ENCODE data around the gene IGLON5. TPM values are rescaled to one million over a fixed set of nuclear protein-coding genes. Genes with fewer than 3 reads are reported as not detected.

Gene IGLON5
- polyA plus RNA-seq, 1 experiment: not detected

- Histone ChIP-seq H3K27me3 (ENCODE audit: control insufficient read depth, insufficient read depth, low read length) (peaks cover 10% of the 10 kb centered on the region), H3K9me3 (ENCODE audit: control insufficient read depth, insufficient read depth, low read length) (peaks cover 3% of the 10 kb centered on the region; the same call in 1 of the 2 replicates), H3K4me3 (ENCODE audit: low read depth, low read length) (no peak overlapping the region), H3K27ac (ENCODE audit: low read depth, low read length) (no peak overlapping the region)
- ChIA-PET CTCF (no interaction called here), POLR2A (no interaction called here)
- no peak for DNase-seq (ENCODE audit: low read depth, low spot score)
- no peak for TF ChIP-seq CTCF (IDR thresholded peaks at IDR 0.05; ENCODE audit: low read depth, low read length)
Measured at GRCh38 chr19:51326216-51327065, 15.0 kb downstream of the IGLON5 start.

- no peak overlapping the region for H3K27ac ChIP-seq (ENCODE audit: low read depth, low read length)
- CTCF ChIA-PET: interaction anchor here (0.7 to 1.0 kb wide), 2 partner anchors 12 to 410 kb away, joined by 3 to 4 read pairs; no protein-coding TSS in a partner anchor
- POLR2A ChIA-PET: no interaction called here
- H3K9me3 ChIP-seq (ENCODE audit: control insufficient read depth, insufficient read depth, low read length): peaks cover 3% of the 10 kb centered on the region; the same call in 1 of the 2 replicates
- TF ChIP-seq CTCF (IDR thresholded peaks at IDR 0.05; ENCODE audit: low read depth, low read length): no peak
- peaks cover 10% of the 10 kb centered on the region for H3K27me3 ChIP-seq (ENCODE audit: control insufficient read depth, insufficient read depth, low read length)
- no peak for DNase-seq (ENCODE audit: low read depth, low spot score)
- H3K4me3 ChIP-seq (ENCODE audit: low read depth, low read length): peak overlapping the region; percentile 20; the same call in 1 of the 2 replicates
Measured at GRCh38 chr19:51327066-51328001, 15.9 kb downstream of the IGLON5 start.

- TF ChIP-seq CTCF (IDR thresholded peaks at IDR 0.05; ENCODE audit: low read depth, low read length): no peak
Measured at GRCh38 chr19:51329411-51329810, 18.0 kb downstream of the IGLON5 start.

GRCh38 chr19:51330366-51330765, 18.9 kb downstream of the IGLON5 start:
- POLR2A ChIA-PET: no interaction called here
- H3K9me3 ChIP-seq (ENCODE audit: control insufficient read depth, insufficient read depth, low read length): peaks cover 10% of the 10 kb centered on the region; the same call in 1 of the 2 replicates
- TF ChIP-seq CTCF (IDR thresholded peaks at IDR 0.05; ENCODE audit: low read depth, low read length): no peak
- CTCF ChIA-PET: no interaction called here
- peaks cover 10% of the 10 kb centered on the region for H3K27me3 ChIP-seq (ENCODE audit: control insufficient read depth, insufficient read depth, low read length)
- no peak overlapping the region for H3K27ac ChIP-seq (ENCODE audit: low read depth, low read length)
- no peak overlapping the region for H3K4me3 ChIP-seq (ENCODE audit: low read depth, low read length)
- no peak for DNase-seq (ENCODE audit: low read depth, low spot score)

More at GRCh38 chr19:51329411-51329810, 18.0 kb downstream of the IGLON5 start:
- Histone ChIP-seq H3K27ac (ENCODE audit: low read depth, low read length) (no peak overlapping the region), H3K27me3 (ENCODE audit: control insufficient read depth, insufficient read depth, low read length) (peaks cover 10% of the 10 kb centered on the region), H3K9me3 (ENCODE audit: control insufficient read depth, insufficient read depth, low read length) (peaks cover 10% of the 10 kb centered on the region; the same call in 1 of the 2 replicates), H3K4me3 (ENCODE audit: low read depth, low read length) (no peak overlapping the region)
- no peak for DNase-seq (ENCODE audit: low read depth, low spot score)
- POLR2A ChIA-PET: no interaction called here
- CTCF ChIA-PET: no interaction called here
